Measurements from ENCODE around the gene FLAD1. TPM values are rescaled to one million over a fixed set of nuclear protein-coding genes. Genes with fewer than 3 reads are reported as not detected.

The FLAD1 gene
- total and polyA plus RNA-seq, 2 of the 4 experiments (the other 2 are of a cell fraction): 26.3 to 37.3 TPM

GRCh38 chr1:154943649-154944400 lies 39.3 kb upstream of the FLAD1 start:
- Histone ChIP-seq H3K36me3 (ENCODE audit: control insufficient read depth, insufficient read depth, low read length) (peaks cover 36% of the 10 kb centered on the region), H2BK120ac (ENCODE audit: low read depth, low read length) (no peak overlapping the region), H3K56ac (ENCODE audit: extremely low read depth, insufficient read depth, low read length) (no peak overlapping the region), H4K5ac (ENCODE audit: low read depth, low read length) (no peak overlapping the region), H3K4me3 (ENCODE audit: insufficient read depth, low read depth, low read length) (no peak overlapping the region), H2BK15ac (ENCODE audit: low read depth, low read length) (no peak overlapping the region), H3K18ac (ENCODE audit: low read depth, low read length) (no peak overlapping the region), H2AFZ (replicated peaks; ENCODE audit: low read length, poor library complexity) (peak overlapping the region; percentile 61), H4K20me1 (ENCODE audit: insufficient read depth, low read length) (no peaks in the 10 kb centered on the region; the same call in 1 of the 2 replicates), H3K23ac (ENCODE audit: low read depth, low read length) (no peak overlapping the region), H3K9me3 (ENCODE audit: control insufficient read depth, insufficient read depth, low read length) (no peaks in the 10 kb centered on the region), H4K91ac (ENCODE audit: insufficient read depth, low read depth, low read length) (no peak overlapping the region), H3K27ac (ENCODE audit: insufficient read depth, low read length) (no peak overlapping the region), H2AK9ac (replicated peaks; ENCODE audit: low read depth, low read length, poor library complexity) (peak overlapping the region; percentile 15), H3K9ac (ENCODE audit: low read depth, low read length) (no peak overlapping the region), H3K9me1 (ENCODE audit: insufficient read depth, low read length) (no peaks in the 10 kb centered on the region; the same call in 1 of the 2 replicates), H4K8ac (ENCODE audit: low read depth in 2 of 2, low read length in 2 of 2) (no peak overlapping the region), H3K27me3 (ENCODE audit: control insufficient read depth, insufficient read depth, low read length) (no peaks in the 10 kb centered on the region), H2AK5ac (ENCODE audit: low read depth, low read length) (no peak overlapping the region), H3K79me1 (ENCODE audit: low read depth in 1 of 2, low read length in 2 of 2) (no peaks in the 10 kb centered on the region), H3K14ac (replicated peaks; ENCODE audit: low read depth, low read length) (no peak overlapping the region), H2BK5ac (ENCODE audit: low read depth, low read length, poor library complexity, severe bottlenecking) (no peak overlapping the region), H3K4me1 (ENCODE audit: control insufficient read depth, insufficient read depth, low read length) (no peaks in the 10 kb centered on the region; the same call in 1 of the 2 replicates), H2BK20ac (ENCODE audit: low read depth, low read length) (no peak overlapping the region), H3K4me2 (ENCODE audit: low read depth, low read length) (no peak overlapping the region), H3K4ac (ENCODE audit: low read depth, low read length) (no peak overlapping the region)
- BruUV-seq (replicated peaks): no TSS peak
- in situ Hi-C loops (cut with MboI; ENCODE audit: low sequenced_read_pairs): no loop called here
- intact Hi-C loops (cut with micrococcal nuclease): no loop called here
- WGBS, 2 experiments (ENCODE audit: extremely low coverage in 2 of 2, insufficient read length in 1 of 2): 41% methylated on average over 2 of the region's 6 CpGs; no CpG with 5 or more reads in 1 of the 2 experiments
- CTCF ChIA-PET: interaction anchor here (0.6 to 1.1 kb wide), 3 partner anchors 17 to 384 kb away, joined by 3 to 4 read pairs (median 3); partner anchors contain the start of gene PYGO2
- DNase-seq (peak; percentile 12), ATAC-seq (ENCODE audit: low read depth) (peak; percentile 81)
- POLR2A ChIA-PET (ENCODE audit: unreplicated experiment): no interaction called here
- dilution Hi-C loops (cut with HindIII; ENCODE audit: low sequenced_read_pairs, unreplicated experiment): no loop called here
- TF ChIP-seq FOS (IDR thresholded peaks at IDR 0.05; ENCODE audit: low read depth, low read length) (no peak), RFX5 (IDR thresholded peaks at IDR 0.05; ENCODE audit: low read depth, low read length) (no peak), MXI1 (IDR thresholded peaks at IDR 0.05; ENCODE audit: borderline replicate concordance, low read depth, low read length) (no peak), CHD1 (IDR thresholded peaks at IDR 0.05; ENCODE audit: low read depth, low read length) (no peak), ELK1 (IDR thresholded peaks at IDR 0.05; ENCODE audit: borderline replicate concordance, low read depth, low read length) (no peak), CEBPB (IDR thresholded peaks at IDR 0.05; ENCODE audit: low read depth, low read length) (no peak), POLR2A (IDR thresholded peaks at IDR 0.05; ENCODE audit: low read depth, low read length) (no peak), USF2 (IDR thresholded peaks at IDR 0.05; ENCODE audit: low read depth, low read length) (no peak), RCOR1 (IDR thresholded peaks at IDR 0.05; ENCODE audit: insufficient replicate concordance, low read length) (no peak), MAFK (IDR thresholded peaks at IDR 0.05; ENCODE audit: low read depth, low read length) (no peak), BHLHE40 (IDR thresholded peaks at IDR 0.05; ENCODE audit: low read depth, low read length) (no peak), CTCF (conservative IDR thresholded peaks at IDR 0.05; ENCODE audit: low read depth, low read length) (peak; percentile 67), SMC3 (IDR thresholded peaks at IDR 0.05; ENCODE audit: low read depth, low read length) (peak; percentile 71), NFE2L2 (IDR thresholded peaks at IDR 0.05; ENCODE audit: low read depth, low read length) (no peak), RAD21 (IDR thresholded peaks at IDR 0.05; ENCODE audit: low read length) (peak; percentile 76)
